ENCODE measurements around the gene TRIM54.
"Not testable (repeated sequence)": the region's sequence is repeated elsewhere in the genome, so short reads cannot be mapped to it uniquely, and the experiment has no call there.

The TRIM54 gene

GRCh38 chr2:27316655-27317412 is 34.6 kb downstream of the TRIM54 start:
- no peak for DNase-seq

GRCh38 chr2:27319839-27320238 is 37.6 kb downstream of the TRIM54 start:
- not testable (repeated sequence) for DNase-seq

GRCh38 chr2:27320958-27321543 is 38.8 kb downstream of the TRIM54 start:
- DNase-seq = no peak

GRCh38 chr2:27322301-27322765 is 40.1 kb downstream of the TRIM54 start:
- no peak for DNase-seq

- DNase-seq = peak; percentile 67
Measured at GRCh38 chr2:27322766-27323595, 40.8 kb downstream of the TRIM54 start, which contains the start of gene MPV17. TSS of gene MPV17 (minus strand) at chr2:27323097. CDS start at chr2:27322517, 580 bp downstream.

- no peak for DNase-seq
Measured at GRCh38 chr2:27323596-27324285, 41.5 kb downstream of the TRIM54 start.

GRCh38 chr2:27324720-27325119 is 42.5 kb downstream of the TRIM54 start:
- DNase-seq = no peak

- DNase-seq = no peak
Measured at GRCh38 chr2:27335311-27335710, 53.1 kb downstream of the TRIM54 start.

- DNase-seq = no peak
Measured at GRCh38 chr2:27336173-27336572, 53.9 kb downstream of the TRIM54 start.

GRCh38 chr2:27347641-27348040 is 65.4 kb downstream of the TRIM54 start:
- no peak for DNase-seq

- no peak for DNase-seq
Measured at GRCh38 chr2:27350106-27350693, 68.0 kb downstream of the TRIM54 start.

- DNase-seq = no peak
Measured at GRCh38 chr2:27351802-27352598, 69.8 kb downstream of the TRIM54 start.

GRCh38 chr2:27353386-27353761 is 71.1 kb downstream of the TRIM54 start:
- DNase-seq = not testable (repeated sequence)

GRCh38 chr2:27353762-27354596 is 71.8 kb downstream of the TRIM54 start:
- DNase-seq = no peak

- DNase-seq = no peak
Measured at GRCh38 chr2:27354597-27354927, 72.3 kb downstream of the TRIM54 start.

- peak; percentile 48 for DNase-seq
Measured at GRCh38 chr2:27356056-27356381, 73.8 kb downstream of the TRIM54 start.

- DNase-seq = peak; percentile 86
Measured at GRCh38 chr2:27356382-27357181, 74.4 kb downstream of the TRIM54 start, which contains the start of gene GTF3C2. TSS of gene GTF3C2 (minus strand) at chr2:27356764. CDS start at chr2:27343554, 13,210 bp downstream.
